Stimulated activated CD8-positive, alpha-beta memory T cell treated with anti-CD3 and anti-CD28 coated beads, Interleukin-4, amount 100 ng/mL, for 4 hours (primary cell): ENCODE data around the gene MAIP1.
A peak's percentile ranks its signal among the peaks of the same experiment; 100 is the strongest.
"Not testable (repeated sequence)": the region's sequence is repeated elsewhere in the genome, so short reads cannot be mapped to it uniquely, and the experiment has no call there.

Experiments used
- DNase-seq, 2 donors: peaks; one replicate each; pipeline ENCODE4 v3.0.0-alpha.2; 2020; ENCODE audit warnings: low read depth in 2 of 2, low spot score in 1 of 2

MAIP1 gene

GRCh38 chr2:199955339-199956061, at the start of gene MAIP1, which contains the start of gene TYW5:
TSS of gene MAIP1 (plus strand) at chr2:199955582. CDS start at chr2:199955799, 217 bp downstream.
TSS of gene TYW5 (minus strand) at chr2:199955491. CDS start at chr2:199955470, 21 bp downstream.
- DNase-seq, result peak; percentile 57 to 62

GRCh38 chr2:199907008-199907714, 48.2 kb upstream of the MAIP1 start:
- DNase-seq, result no peak

GRCh38 chr2:199910338-199911051, 44.9 kb upstream of the MAIP1 start:
- DNase-seq, result no peak

- peak; percentile 79 to 84 for DNase-seq
Measured at GRCh38 chr2:199911052-199911876, 44.1 kb upstream of the MAIP1 start, which contains the start of gene C2orf69. TSS of gene C2orf69 (plus strand) at chr2:199911293. CDS start at chr2:199911439, 146 bp downstream.

GRCh38 chr2:199911877-199912161, 43.6 kb upstream of the MAIP1 start:
- no peak for DNase-seq

- DNase-seq, result not testable (repeated sequence)
Measured at GRCh38 chr2:199912553-199913114, 42.7 kb upstream of the MAIP1 start.

GRCh38 chr2:199914372-199914958, 40.9 kb upstream of the MAIP1 start:
- DNase-seq, result no peak

GRCh38 chr2:199916980-199917379, 38.4 kb upstream of the MAIP1 start:
- no peak for DNase-seq

GRCh38 chr2:199922856-199923255, 32.5 kb upstream of the MAIP1 start:
- no peak for DNase-seq

GRCh38 chr2:199923924-199924323, 31.5 kb upstream of the MAIP1 start:
- no peak for DNase-seq

GRCh38 chr2:199926806-199927205, 28.6 kb upstream of the MAIP1 start:
- DNase-seq, result no peak

GRCh38 chr2:199928226-199928625, 27.2 kb upstream of the MAIP1 start:
- no peak for DNase-seq

- no peak for DNase-seq
Measured at GRCh38 chr2:199928626-199929025, 26.8 kb upstream of the MAIP1 start.

- no peak for DNase-seq
Measured at GRCh38 chr2:199929262-199929661, 26.1 kb upstream of the MAIP1 start.

- DNase-seq, result no peak
Measured at GRCh38 chr2:199932312-199932855, 23.0 kb upstream of the MAIP1 start.

- DNase-seq, result no peak
Measured at GRCh38 chr2:199933466-199933865, 21.9 kb upstream of the MAIP1 start.

- no peak for DNase-seq
Measured at GRCh38 chr2:199936554-199936953, 18.8 kb upstream of the MAIP1 start.

- DNase-seq, result no peak
Measured at GRCh38 chr2:199940373-199940772, 15.0 kb upstream of the MAIP1 start.

- DNase-seq, result no peak
Measured at GRCh38 chr2:199943373-199943772, 12.0 kb upstream of the MAIP1 start.

GRCh38 chr2:199946196-199946595, 9.2 kb upstream of the MAIP1 start:
- no peak for DNase-seq
